Measurements from ENCODE around the gene ZNF516. TPM values are rescaled to one million over a fixed set of nuclear protein-coding genes. Genes with fewer than 3 reads are reported as not detected.

The ZNF516 gene
- total and polyA plus RNA-seq, 2 of the 4 experiments (the other 2 are of a cell fraction): 7.9 to 16.9 TPM

GRCh38 chr18:76371301-76372203 lies 123.5 kb downstream of the ZNF516 start:
- H4K91ac ChIP-seq (ENCODE audit: insufficient read depth, low read depth, low read length): no peak overlapping the region
- intact Hi-C loops (cut with micrococcal nuclease): no loop called here
- no peak overlapping the region for H2AK5ac ChIP-seq (ENCODE audit: low read depth, low read length)
- 94% methylated on average over 17 of the region's 43 CpGs; no CpG with 5 or more reads in 1 of the 2 experiments for WGBS, 2 experiments (ENCODE audit: extremely low coverage in 2 of 2, insufficient read length in 1 of 2)
- H3K4me1 ChIP-seq (ENCODE audit: control insufficient read depth, insufficient read depth, low read length): peaks cover 10% of the 10 kb centered on the region
- H3K56ac ChIP-seq (ENCODE audit: extremely low read depth, insufficient read depth, low read length): no peak overlapping the region
- no TSS peak for BruUV-seq (replicated peaks)
- dilution Hi-C loops (cut with HindIII; ENCODE audit: low sequenced_read_pairs, unreplicated experiment): no loop called here
- no peak overlapping the region for H4K5ac ChIP-seq (ENCODE audit: low read depth, low read length)
- H2AFZ ChIP-seq (replicated peaks; ENCODE audit: low read length, poor library complexity): no peak overlapping the region
- CTCF ChIA-PET: no interaction called here
- H3K4me3 ChIP-seq (ENCODE audit: insufficient read depth, low read depth, low read length): no peak overlapping the region
- H2BK5ac ChIP-seq (ENCODE audit: low read depth, low read length, poor library complexity, severe bottlenecking): no peak overlapping the region
- no peak overlapping the region for H4K8ac ChIP-seq (ENCODE audit: low read depth in 2 of 2, low read length in 2 of 2)
- no peak for DNase-seq
- H3K79me1 ChIP-seq (ENCODE audit: low read depth in 1 of 2, low read length in 2 of 2): peaks cover 25 to 64% of the 10 kb centered on the region in 2 experiments
- no peak overlapping the region for H3K4me2 ChIP-seq (ENCODE audit: low read depth, low read length)
- H4K20me1 ChIP-seq (ENCODE audit: insufficient read depth, low read length): peaks cover 45% of the 10 kb centered on the region
- no peak overlapping the region for H3K27ac ChIP-seq (ENCODE audit: insufficient read depth, low read length)
- POLR2A ChIA-PET (ENCODE audit: unreplicated experiment): no interaction called here
- H2AK9ac ChIP-seq (replicated peaks; ENCODE audit: low read depth, low read length, poor library complexity): no peak overlapping the region
- H3K14ac ChIP-seq (replicated peaks; ENCODE audit: low read depth, low read length): no peak overlapping the region
- no peak for TF ChIP-seq POLR2A (IDR thresholded peaks at IDR 0.05; ENCODE audit: low read depth, low read length)
- TF ChIP-seq MAZ (IDR thresholded peaks at IDR 0.05; ENCODE audit: borderline replicate concordance, low read depth, low read length): no peak
- TF ChIP-seq RFX5 (IDR thresholded peaks at IDR 0.05; ENCODE audit: low read depth, low read length): no peak
- H2BK20ac ChIP-seq (ENCODE audit: low read depth, low read length): no peak overlapping the region
- no peak for ATAC-seq (ENCODE audit: low read depth)
- no peak overlapping the region for H2BK15ac ChIP-seq (ENCODE audit: low read depth, low read length)
- peaks cover 21% of the 10 kb centered on the region for H3K9me1 ChIP-seq (ENCODE audit: insufficient read depth, low read length)
- no peak overlapping the region for H2BK120ac ChIP-seq (ENCODE audit: low read depth, low read length)
- peaks cover 19% of the 10 kb centered on the region for H3K36me3 ChIP-seq (ENCODE audit: control insufficient read depth, insufficient read depth, low read length)
- in situ Hi-C loops (cut with MboI; ENCODE audit: low sequenced_read_pairs): loop anchor here (25.0 kb wide), 2 partner anchors 884 to 1159 kb away; partner anchors contain the start of genes PTGR3 and TSHZ1
- H3K9me3 ChIP-seq (ENCODE audit: control insufficient read depth, insufficient read depth, low read length): no peaks in the 10 kb centered on the region
- H3K27me3 ChIP-seq (ENCODE audit: control insufficient read depth, insufficient read depth, low read length): no peaks in the 10 kb centered on the region
- H3K18ac ChIP-seq (ENCODE audit: low read depth, low read length): no peak overlapping the region
- H3K9ac ChIP-seq (ENCODE audit: low read depth, low read length): no peak overlapping the region
- no peak overlapping the region for H3K4ac ChIP-seq (ENCODE audit: low read depth, low read length)
- H3K23ac ChIP-seq (ENCODE audit: low read depth, low read length): no peak overlapping the region
